OCI-LY1 (cell line): ENCODE measurements around the gene FCHSD1.

Experiments
- H2AFZ ChIP-seq: fragments of 200-600 bp; sonication (generic), shearing (Covaris generic); 2 replicates; pipeline ENCODE4 v1.6.0; 2014; ENCODE audit warnings: antibody characterized with exemption, mild to moderate bottlenecking, low read length
- H3F3A ChIP-seq: fragments of 200-600 bp; sonication (generic), shearing (Covaris generic); 2 replicates; pipeline ENCODE4 v1.6.0; 2014; ENCODE audit warnings: mild to moderate bottlenecking, antibody characterized with exemption, low read length, moderate library complexity; ENCODE audit not compliant: insufficient read depth
- H3K27ac ChIP-seq: fragments of 200-600 bp; sonication (generic); 2 replicates; pipeline ENCODE4 v1.5.1; 2014; ENCODE audit warnings: low read length, mixed run types, mild to moderate bottlenecking, low read depth; ENCODE audit not compliant: poor library complexity, severe bottlenecking
- H3K27me3 ChIP-seq: fragments of 200-600 bp; sonication (generic); 2 replicates; pipeline ENCODE4 v1.6.0; 2014; ENCODE audit warnings: antibody characterized with exemption, mild to moderate bottlenecking, low read length, moderate library complexity; ENCODE audit not compliant: insufficient read depth
- H3K36me3 ChIP-seq: fragments of 200-600 bp; sonication (generic); 2 replicates; pipeline ENCODE4 v1.6.1; 2014; ENCODE audit warnings: mild to moderate bottlenecking, antibody characterized with exemption, low read length, moderate library complexity, mixed read lengths; ENCODE audit not compliant: insufficient read depth
- H3K4me1 ChIP-seq: fragments of 200-600 bp; sonication (generic); 2 replicates; pipeline ENCODE4 v1.5.1; 2014; ENCODE audit warnings: mild to moderate bottlenecking, low read length, moderate library complexity; ENCODE audit not compliant: insufficient read depth, severe bottlenecking
- H3K4me2 ChIP-seq: fragments of 200-600 bp; sonication (generic), shearing (Covaris generic); 2 replicates; pipeline ENCODE4 v1.6.1; 2014; ENCODE audit warnings: low read length
- H3K4me3 ChIP-seq: fragments of 200-600 bp; sonication (generic); 2 replicates; pipeline ENCODE4 v1.5.1; 2014; ENCODE audit warnings: low read length, low read depth, mild to moderate bottlenecking, mixed read lengths; ENCODE audit not compliant: poor library complexity, severe bottlenecking
- H3K79me2 ChIP-seq: fragments of 200-600 bp; shearing (Covaris generic); 2 replicates; pipeline ENCODE4 v1.6.1; 2016; ENCODE audit warnings: mixed run types, low read length, mixed read lengths; ENCODE audit not compliant: insufficient read depth
- H3K9ac ChIP-seq: fragments of 200-600 bp; sonication (generic), shearing (Covaris generic); 2 replicates; pipeline ENCODE4 v1.6.1; 2014; ENCODE audit warnings: mild to moderate bottlenecking, low read length, mixed read lengths
- H3K9me2 ChIP-seq: fragments of 200-600 bp; sonication (generic), shearing (Covaris generic); 2 replicates; pipeline ENCODE4 v1.6.1; 2014; ENCODE audit warnings: low read depth, mild to moderate bottlenecking, low read length, mixed read lengths
- H3K9me3 ChIP-seq: fragments of 200-600 bp; shearing (Covaris generic); 2 replicates; pipeline ENCODE4 v1.6.1; 2014; ENCODE audit warnings: low read length, mixed read lengths
- H4K20me1 ChIP-seq: fragments of 200-600 bp; sonication (generic), shearing (Covaris generic); 2 replicates; pipeline ENCODE4 v1.6.0; 2016; ENCODE audit warnings: mild to moderate bottlenecking, low read length; ENCODE audit not compliant: insufficient read depth
- EZH2 ChIP-seq: fragments of 200-600 bp; sonication (generic), shearing (Covaris generic); IDR thresholded peaks from 2 replicates; pipeline ENCODE4 v1.8.0; 2017; ENCODE audit warnings: borderline replicate concordance, mixed run types, mild to moderate bottlenecking, antibody characterized with exemption, low read length, moderate library complexity, mixed read lengths
- TF ChIP-seq, protein P1 (sequence below): fragments of 200-600 bp; sonication (generic), shearing (Covaris generic); IDR thresholded peaks from 2 replicates; pipeline ENCODE4 v1.5.1; 2017; ENCODE audit warnings: mild to moderate bottlenecking, antibody characterized with exemption, low read length, moderate library complexity, mixed read lengths

Gene FCHSD1

DNA sequence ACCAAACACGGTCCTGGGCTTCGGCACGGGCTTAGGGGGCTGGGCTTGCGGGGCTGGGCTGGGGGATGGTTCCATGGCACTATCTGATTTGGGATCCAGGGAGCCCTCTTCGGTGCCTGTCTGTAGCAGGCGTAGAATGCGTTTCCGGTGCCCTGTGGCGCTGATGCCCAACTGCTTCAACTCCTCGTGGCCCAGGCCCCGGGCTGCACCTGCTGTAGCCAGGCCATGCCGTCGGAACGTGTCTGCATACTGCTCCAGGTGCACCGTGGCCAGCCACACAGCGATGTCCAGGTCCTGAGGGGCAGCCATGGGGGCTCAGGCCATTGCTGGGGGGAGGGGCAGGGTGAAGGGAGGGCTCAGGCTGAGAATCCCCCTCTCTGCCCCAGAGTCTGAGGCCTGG is 29.0 kb upstream of the FCHSD1 start:
- Histone ChIP-seq H3K4me3 (no peak overlapping the region), H3K9me3 (no peaks in the 10 kb centered on the region), H3F3A (no peaks in the 10 kb centered on the region), H4K20me1 (no peaks in the 10 kb centered on the region), H3K4me2 (no peak overlapping the region), H3K79me2 (no peaks in the 10 kb centered on the region), H2AFZ (no peak overlapping the region), H3K4me1 (no peaks in the 10 kb centered on the region), H3K36me3 (no peaks in the 10 kb centered on the region), H3K9me2 (no peaks in the 10 kb centered on the region), H3K27me3 (no peaks in the 10 kb centered on the region), H3K27ac (no peak overlapping the region), H3K9ac (no peak overlapping the region)
- TF ChIP-seq, protein P1, sequence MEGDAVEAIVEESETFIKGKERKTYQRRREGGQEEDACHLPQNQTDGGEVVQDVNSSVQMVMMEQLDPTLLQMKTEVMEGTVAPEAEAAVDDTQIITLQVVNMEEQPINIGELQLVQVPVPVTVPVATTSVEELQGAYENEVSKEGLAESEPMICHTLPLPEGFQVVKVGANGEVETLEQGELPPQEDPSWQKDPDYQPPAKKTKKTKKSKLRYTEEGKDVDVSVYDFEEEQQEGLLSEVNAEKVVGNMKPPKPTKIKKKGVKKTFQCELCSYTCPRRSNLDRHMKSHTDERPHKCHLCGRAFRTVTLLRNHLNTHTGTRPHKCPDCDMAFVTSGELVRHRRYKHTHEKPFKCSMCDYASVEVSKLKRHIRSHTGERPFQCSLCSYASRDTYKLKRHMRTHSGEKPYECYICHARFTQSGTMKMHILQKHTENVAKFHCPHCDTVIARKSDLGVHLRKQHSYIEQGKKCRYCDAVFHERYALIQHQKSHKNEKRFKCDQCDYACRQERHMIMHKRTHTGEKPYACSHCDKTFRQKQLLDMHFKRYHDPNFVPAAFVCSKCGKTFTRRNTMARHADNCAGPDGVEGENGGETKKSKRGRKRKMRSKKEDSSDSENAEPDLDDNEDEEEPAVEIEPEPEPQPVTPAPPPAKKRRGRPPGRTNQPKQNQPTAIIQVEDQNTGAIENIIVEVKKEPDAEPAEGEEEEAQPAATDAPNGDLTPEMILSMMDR, result no peak
- no peak for TF ChIP-seq EZH2

DNA sequence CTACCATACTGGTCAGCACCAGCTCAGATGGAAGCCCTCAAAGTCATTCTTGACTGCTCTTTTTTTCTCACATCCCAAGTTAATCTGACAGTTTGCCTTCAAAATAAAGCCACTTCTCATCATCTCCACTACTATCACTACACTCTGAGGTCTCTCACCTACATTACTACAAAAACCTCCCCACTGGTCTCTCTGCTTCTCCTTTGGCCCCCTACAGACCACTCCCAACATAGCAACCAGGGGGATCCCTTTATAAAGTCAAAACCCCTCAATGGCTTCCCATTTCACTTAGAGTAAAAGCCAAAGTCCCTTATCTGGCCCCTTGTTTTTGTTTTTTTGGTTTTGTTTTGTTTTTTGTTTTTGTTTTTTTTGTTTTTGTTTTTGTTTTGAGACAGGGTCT is 26.2 kb upstream of the FCHSD1 start:
- Histone ChIP-seq H3K4me3 (no peak overlapping the region), H3K79me2 (no peaks in the 10 kb centered on the region), H3K9me3 (no peaks in the 10 kb centered on the region), H2AFZ (no peak overlapping the region), H3K27ac (no peak overlapping the region), H3K9ac (no peak overlapping the region), H4K20me1 (no peaks in the 10 kb centered on the region), H3K4me1 (no peaks in the 10 kb centered on the region), H3K36me3 (no peaks in the 10 kb centered on the region), H3K9me2 (no peaks in the 10 kb centered on the region), H3K27me3 (no peaks in the 10 kb centered on the region), H3F3A (no peaks in the 10 kb centered on the region), H3K4me2 (no peak overlapping the region)
- no peak for TF ChIP-seq EZH2
- TF ChIP-seq, protein P1, result peak; percentile 38; the same call in 1 of the 2 replicates

DNA sequence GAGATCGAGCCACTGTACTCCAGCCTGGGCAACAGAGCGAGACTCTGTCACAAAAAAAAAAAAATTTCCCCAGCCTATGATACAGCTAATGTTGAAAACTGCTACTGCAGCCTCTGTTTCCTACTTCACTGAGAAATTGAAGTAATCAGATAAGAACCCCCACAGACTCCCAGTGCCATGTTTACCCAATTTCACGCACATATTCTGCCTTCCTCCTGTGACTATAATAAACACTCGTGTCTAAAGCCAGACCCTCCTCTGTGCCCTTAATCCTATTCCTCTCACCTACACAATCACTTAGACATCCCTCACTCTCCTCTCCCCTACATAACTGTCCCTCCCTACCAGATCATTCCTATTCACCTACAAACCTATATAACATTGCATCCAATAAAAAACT is 24.5 kb upstream of the FCHSD1 start:
- no peaks in the 10 kb centered on the region for H3K9me2 ChIP-seq
- H3K4me3 ChIP-seq, result no peak overlapping the region
- H3K9me3 ChIP-seq, result no peaks in the 10 kb centered on the region
- no peaks in the 10 kb centered on the region for H3K4me1 ChIP-seq
- no peak for TF ChIP-seq EZH2
- TF ChIP-seq, protein P1, result no peak
- no peak overlapping the region for H3K4me2 ChIP-seq
- no peak overlapping the region for H2AFZ ChIP-seq
- no peaks in the 10 kb centered on the region for H3K79me2 ChIP-seq
- H3K27ac ChIP-seq, result no peak overlapping the region
- H3F3A ChIP-seq, result no peaks in the 10 kb centered on the region
- H4K20me1 ChIP-seq, result no peaks in the 10 kb centered on the region
- H3K36me3 ChIP-seq, result no peaks in the 10 kb centered on the region
- H3K27me3 ChIP-seq, result no peaks in the 10 kb centered on the region
- H3K9ac ChIP-seq, result no peak overlapping the region
